PFSK-1 (cell line): Measurements from ENCODE around the gene USH2A.

Experiments
- POLR2AphosphoS5 ChIP-seq: IDR thresholded peaks from 2 replicates; pipeline ENCODE4 v1.6.1; 2012; ENCODE audit warnings: low read depth, mild to moderate bottlenecking, control low read depth, low read length, moderate library complexity
- TAF1 ChIP-seq: IDR thresholded peaks from 2 replicates; pipeline ENCODE4 v1.6.1; 2012; ENCODE audit warnings: low read length, control low read depth, borderline replicate concordance; ENCODE audit not compliant: insufficient read depth

DNA sequence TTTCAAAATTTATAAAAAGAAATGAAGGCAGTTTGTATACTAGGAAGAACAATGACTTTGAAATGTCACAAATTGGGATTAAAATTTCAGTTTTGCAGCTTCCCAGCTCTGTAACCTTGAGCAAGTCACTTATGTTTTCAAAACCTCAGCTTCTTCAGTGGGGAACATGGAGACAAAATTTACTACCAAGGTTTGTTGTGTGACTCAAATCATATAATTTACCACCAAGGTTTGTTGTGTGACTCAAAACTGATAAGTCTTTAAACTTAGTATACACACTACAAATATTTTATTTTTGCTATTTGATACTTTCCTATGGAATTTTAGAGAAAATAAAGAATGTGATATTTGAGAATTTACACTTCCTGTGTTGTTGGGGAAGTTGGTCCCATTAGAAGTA lies 636.3 kb downstream of the USH2A start:
- no peak for TF ChIP-seq POLR2AphosphoS5
- no peak for TF ChIP-seq TAF1
